SK-N-SH treated with all-trans-retinoic acid at 6 μM for 48 hours (cell line): ENCODE results near the gene MAP3K7.

Experiments used
- ATAC-seq: fragments of 200-7000 bp; cut with Tn5 transposase; 3 replicates; pipeline ENCODE4 v1.9.1; 2020; ENCODE audit warnings: mild to moderate bottlenecking, moderate library complexity
- ARNTL ChIP-seq: fragments of 450-650 bp; formaldehyde crosslinking; IDR thresholded peaks from 2 replicates; pipeline ENCODE4 v1.5.0; 2020; ENCODE audit warnings: low read depth, mild to moderate bottlenecking, moderate library complexity, borderline replicate concordance
- ESRRG ChIP-seq: fragments of 250-450 bp; sonication (Bioruptor Pico); IDR thresholded peaks from 2 replicates; pipeline ENCODE4 v1.6.1; 2021; ENCODE audit warnings: mild to moderate bottlenecking
- GLIS3 ChIP-seq: fragments of 250-450 bp; sonication (Bioruptor Pico); IDR thresholded peaks from 2 replicates; pipeline ENCODE4 v1.5.0; 2020; ENCODE audit warnings: mild to moderate bottlenecking, moderate library complexity
- ISL1 ChIP-seq: fragments of 250-450 bp; sonication (Bioruptor Pico); IDR thresholded peaks from 2 replicates; pipeline ENCODE4 v2.1.2; 2022; ENCODE audit warnings: mild to moderate bottlenecking, moderate library complexity
- PPARA ChIP-seq: fragments of 250-450 bp; sonication (Bioruptor Pico); IDR thresholded peaks from 2 replicates; pipeline ENCODE4 v1.5.0; 2020; ENCODE audit warnings: mild to moderate bottlenecking, borderline replicate concordance
- RARB ChIP-seq: fragments of 250-450 bp; sonication (Bioruptor Pico); IDR thresholded peaks from 2 replicates; pipeline ENCODE4 v1.8.0; 2021; ENCODE audit warnings: mild to moderate bottlenecking, moderate library complexity
- SNAI2 ChIP-seq: fragments of 250-450 bp; sonication (Bioruptor Pico); IDR thresholded peaks from 2 replicates; pipeline ENCODE4 v1.5.0; 2020; ENCODE audit warnings: mild to moderate bottlenecking, moderate library complexity
- TCF4 ChIP-seq: fragments of 250-450 bp; sonication (Bioruptor Pico); IDR thresholded peaks from 2 replicates; pipeline ENCODE4 v1.8.0; 2021; ENCODE audit warnings: mild to moderate bottlenecking, moderate library complexity, borderline replicate concordance
- TOX ChIP-seq: fragments of 250-450 bp; sonication (Bioruptor Pico); IDR thresholded peaks from 2 replicates; pipeline ENCODE4 v1.8.0; 2021; ENCODE audit warnings: mild to moderate bottlenecking, moderate library complexity, borderline replicate concordance
- ZC3H10 ChIP-seq: fragments of 250-450 bp; sonication (Bioruptor Pico); IDR thresholded peaks from 2 replicates; pipeline ENCODE4 v1.5.1; 2021; ENCODE audit warnings: mild to moderate bottlenecking, moderate library complexity
- ZFP3 ChIP-seq: fragments of 250-450 bp; sonication (Bioruptor Pico); IDR thresholded peaks from 2 replicates; pipeline ENCODE4 v1.5.0; 2020; ENCODE audit warnings: mild to moderate bottlenecking, moderate library complexity
- ZFP30 ChIP-seq: fragments of 450-650 bp; formaldehyde crosslinking; IDR thresholded peaks from 2 replicates; pipeline ENCODE4 v1.5.0; 2022; ENCODE audit warnings: mild to moderate bottlenecking, moderate library complexity
- ZNF565 ChIP-seq: fragments of 450-650 bp; formaldehyde crosslinking; conservative IDR thresholded peaks from 2 replicates; pipeline ENCODE4 v1.5.0; 2020; ENCODE audit warnings: low read depth, mild to moderate bottlenecking, moderate library complexity
- ZNF70 ChIP-seq: fragments of 450-650 bp; formaldehyde crosslinking; IDR thresholded peaks from 2 replicates; pipeline ENCODE4 v1.5.0; 2020; ENCODE audit warnings: mild to moderate bottlenecking, moderate library complexity
- ZNF8 ChIP-seq: fragments of 450-650 bp; formaldehyde crosslinking; IDR thresholded peaks from 2 replicates; pipeline ENCODE4 v1.5.0; 2020; ENCODE audit warnings: mild to moderate bottlenecking, moderate library complexity
- TF ChIP-seq, protein P1 (sequence below): fragments of 250-450 bp; sonication (Bioruptor Pico); IDR thresholded peaks from 2 replicates; pipeline ENCODE4 v1.5.1; 2021; ENCODE audit warnings: mild to moderate bottlenecking, moderate library complexity
- TF ChIP-seq, protein P2 (sequence below): fragments of 250-450 bp; sonication (Bioruptor Pico); IDR thresholded peaks from 2 replicates; pipeline ENCODE4 v1.8.0; 2020; ENCODE audit warnings: mild to moderate bottlenecking, moderate library complexity, borderline replicate concordance
- TF ChIP-seq, protein P3 (sequence below): fragments of 250-450 bp; sonication (Bioruptor Pico); IDR thresholded peaks from 2 replicates; pipeline ENCODE4 v1.5.0; 2020; ENCODE audit warnings: mild to moderate bottlenecking, moderate library complexity
- TF ChIP-seq, protein P4 (sequence below): fragments of 250-450 bp; sonication (Bioruptor Pico); IDR thresholded peaks from 2 replicates; pipeline ENCODE4 v1.5.1; 2020; ENCODE audit warnings: low read depth, mild to moderate bottlenecking, moderate library complexity
- TF ChIP-seq, protein P5 (sequence below): fragments of 250-450 bp; sonication (Bioruptor Pico); IDR thresholded peaks from 2 replicates; pipeline ENCODE4 v1.8.0; 2021; ENCODE audit warnings: low read depth, mild to moderate bottlenecking, moderate library complexity, borderline replicate concordance

The MAP3K7 gene

DNA sequence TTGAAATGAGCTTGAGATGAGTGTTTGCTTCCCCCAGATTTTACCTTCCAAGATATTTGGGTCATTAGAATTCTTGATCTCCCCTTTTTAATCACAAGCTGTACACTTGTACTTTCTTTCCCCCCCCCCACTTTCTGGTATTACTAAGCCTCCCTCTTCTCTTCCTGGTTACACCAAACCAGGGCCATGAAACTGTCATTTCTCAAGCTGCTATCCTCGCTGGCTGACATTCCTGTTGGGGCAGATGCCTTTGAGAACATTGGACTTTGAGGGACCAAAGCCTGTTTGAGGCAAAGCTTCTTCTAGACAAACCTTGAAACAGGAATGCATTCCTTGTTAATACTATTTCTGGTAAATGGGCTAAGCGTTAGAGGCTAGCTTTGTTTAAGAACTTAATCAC lies 32.3 kb upstream of the MAP3K7 start:
- TF ChIP-seq TCF4 (no peak), ZNF8 (CRISPR knock-in tag) (no peak), ZNF70 (CRISPR knock-in tag) (no peak), ZNF565 (CRISPR knock-in tag) (no peak), PPARA (CRISPR knock-in tag) (no peak), ZFP3 (CRISPR knock-in tag) (no peak), GLIS3 (CRISPR knock-in tag) (no peak), ARNTL (CRISPR knock-in tag) (no peak), ESRRG (CRISPR knock-in tag) (no peak), RARB (no peak), ZC3H10 (no peak), TOX (CRISPR knock-in tag) (no peak), ISL1 (no peak)
- TF ChIP-seq, protein P1, sequence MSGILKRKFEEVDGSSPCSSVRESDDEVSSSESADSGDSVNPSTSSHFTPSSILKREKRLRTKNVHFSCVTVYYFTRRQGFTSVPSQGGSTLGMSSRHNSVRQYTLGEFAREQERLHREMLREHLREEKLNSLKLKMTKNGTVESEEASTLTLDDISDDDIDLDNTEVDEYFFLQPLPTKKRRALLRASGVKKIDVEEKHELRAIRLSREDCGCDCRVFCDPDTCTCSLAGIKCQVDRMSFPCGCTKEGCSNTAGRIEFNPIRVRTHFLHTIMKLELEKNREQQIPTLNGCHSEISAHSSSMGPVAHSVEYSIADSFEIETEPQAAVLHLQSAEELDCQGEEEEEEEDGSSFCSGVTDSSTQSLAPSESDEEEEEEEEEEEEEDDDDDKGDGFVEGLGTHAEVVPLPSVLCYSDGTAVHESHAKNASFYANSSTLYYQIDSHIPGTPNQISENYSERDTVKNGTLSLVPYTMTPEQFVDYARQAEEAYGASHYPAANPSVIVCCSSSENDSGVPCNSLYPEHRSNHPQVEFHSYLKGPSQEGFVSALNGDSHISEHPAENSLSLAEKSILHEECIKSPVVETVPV, result no peak
- TF ChIP-seq, protein P2, sequence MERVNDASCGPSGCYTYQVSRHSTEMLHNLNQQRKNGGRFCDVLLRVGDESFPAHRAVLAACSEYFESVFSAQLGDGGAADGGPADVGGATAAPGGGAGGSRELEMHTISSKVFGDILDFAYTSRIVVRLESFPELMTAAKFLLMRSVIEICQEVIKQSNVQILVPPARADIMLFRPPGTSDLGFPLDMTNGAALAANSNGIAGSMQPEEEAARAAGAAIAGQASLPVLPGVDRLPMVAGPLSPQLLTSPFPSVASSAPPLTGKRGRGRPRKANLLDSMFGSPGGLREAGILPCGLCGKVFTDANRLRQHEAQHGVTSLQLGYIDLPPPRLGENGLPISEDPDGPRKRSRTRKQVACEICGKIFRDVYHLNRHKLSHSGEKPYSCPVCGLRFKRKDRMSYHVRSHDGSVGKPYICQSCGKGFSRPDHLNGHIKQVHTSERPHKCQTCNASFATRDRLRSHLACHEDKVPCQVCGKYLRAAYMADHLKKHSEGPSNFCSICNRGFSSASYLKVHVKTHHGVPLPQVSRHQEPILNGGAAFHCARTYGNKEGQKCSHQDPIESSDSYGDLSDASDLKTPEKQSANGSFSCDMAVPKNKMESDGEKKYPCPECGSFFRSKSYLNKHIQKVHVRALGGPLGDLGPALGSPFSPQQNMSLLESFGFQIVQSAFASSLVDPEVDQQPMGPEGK (CRISPR knock-in tag), result no peak
- TF ChIP-seq, protein P3, sequence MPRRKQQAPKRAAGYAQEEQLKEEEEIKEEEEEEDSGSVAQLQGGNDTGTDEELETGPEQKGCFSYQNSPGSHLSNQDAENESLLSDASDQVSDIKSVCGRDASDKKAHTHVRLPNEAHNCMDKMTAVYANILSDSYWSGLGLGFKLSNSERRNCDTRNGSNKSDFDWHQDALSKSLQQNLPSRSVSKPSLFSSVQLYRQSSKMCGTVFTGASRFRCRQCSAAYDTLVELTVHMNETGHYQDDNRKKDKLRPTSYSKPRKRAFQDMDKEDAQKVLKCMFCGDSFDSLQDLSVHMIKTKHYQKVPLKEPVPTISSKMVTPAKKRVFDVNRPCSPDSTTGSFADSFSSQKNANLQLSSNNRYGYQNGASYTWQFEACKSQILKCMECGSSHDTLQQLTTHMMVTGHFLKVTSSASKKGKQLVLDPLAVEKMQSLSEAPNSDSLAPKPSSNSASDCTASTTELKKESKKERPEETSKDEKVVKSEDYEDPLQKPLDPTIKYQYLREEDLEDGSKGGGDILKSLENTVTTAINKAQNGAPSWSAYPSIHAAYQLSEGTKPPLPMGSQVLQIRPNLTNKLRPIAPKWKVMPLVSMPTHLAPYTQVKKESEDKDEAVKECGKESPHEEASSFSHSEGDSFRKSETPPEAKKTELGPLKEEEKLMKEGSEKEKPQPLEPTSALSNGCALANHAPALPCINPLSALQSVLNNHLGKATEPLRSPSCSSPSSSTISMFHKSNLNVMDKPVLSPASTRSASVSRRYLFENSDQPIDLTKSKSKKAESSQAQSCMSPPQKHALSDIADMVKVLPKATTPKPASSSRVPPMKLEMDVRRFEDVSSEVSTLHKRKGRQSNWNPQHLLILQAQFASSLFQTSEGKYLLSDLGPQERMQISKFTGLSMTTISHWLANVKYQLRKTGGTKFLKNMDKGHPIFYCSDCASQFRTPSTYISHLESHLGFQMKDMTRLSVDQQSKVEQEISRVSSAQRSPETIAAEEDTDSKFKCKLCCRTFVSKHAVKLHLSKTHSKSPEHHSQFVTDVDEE (CRISPR knock-in tag), result no peak
- TF ChIP-seq, protein P4, sequence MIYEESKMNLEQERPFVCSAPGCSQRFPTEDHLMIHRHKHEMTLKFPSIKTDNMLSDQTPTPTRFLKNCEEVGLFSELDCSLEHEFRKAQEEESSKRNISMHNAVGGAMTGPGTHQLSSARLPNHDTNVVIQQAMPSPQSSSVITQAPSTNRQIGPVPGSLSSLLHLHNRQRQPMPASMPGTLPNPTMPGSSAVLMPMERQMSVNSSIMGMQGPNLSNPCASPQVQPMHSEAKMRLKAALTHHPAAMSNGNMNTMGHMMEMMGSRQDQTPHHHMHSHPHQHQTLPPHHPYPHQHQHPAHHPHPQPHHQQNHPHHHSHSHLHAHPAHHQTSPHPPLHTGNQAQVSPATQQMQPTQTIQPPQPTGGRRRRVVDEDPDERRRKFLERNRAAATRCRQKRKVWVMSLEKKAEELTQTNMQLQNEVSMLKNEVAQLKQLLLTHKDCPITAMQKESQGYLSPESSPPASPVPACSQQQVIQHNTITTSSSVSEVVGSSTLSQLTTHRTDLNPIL, result no peak
- no peak for ATAC-seq

DNA sequence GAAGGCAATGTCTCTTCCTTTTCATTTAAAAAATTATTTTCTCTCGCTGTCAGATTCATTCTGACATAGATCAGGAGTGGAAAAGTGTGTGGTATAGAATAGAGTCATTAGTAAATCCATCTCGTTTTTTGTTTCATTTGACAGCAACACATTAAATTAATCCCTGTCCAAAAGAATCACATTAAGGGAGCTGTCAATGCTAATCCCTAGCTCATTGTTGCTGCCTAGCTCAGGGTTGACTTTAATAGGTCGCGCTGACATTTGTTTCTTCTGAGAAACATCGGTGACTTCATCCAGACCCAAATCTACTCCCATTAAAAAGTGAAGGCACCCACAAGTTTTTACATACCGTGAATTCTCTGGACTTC lies 25.4 kb upstream of the MAP3K7 start:
- TF ChIP-seq, protein P1, result no peak
- TF ChIP-seq, protein P4, result no peak
- TF ChIP-seq ZC3H10, result no peak
- no peak for TF ChIP-seq ZNF70 (CRISPR knock-in tag)
- TF ChIP-seq ARNTL (CRISPR knock-in tag), result no peak
- no peak for TF ChIP-seq ZFP30 (CRISPR knock-in tag)
- TF ChIP-seq SNAI2 (CRISPR knock-in tag), result no peak
- no peak for TF ChIP-seq RARB
- no peak for TF ChIP-seq TOX (CRISPR knock-in tag)
- TF ChIP-seq PPARA (CRISPR knock-in tag), result no peak
- TF ChIP-seq GLIS3 (CRISPR knock-in tag), result no peak
- TF ChIP-seq, protein P3 (CRISPR knock-in tag), result no peak
- TF ChIP-seq, protein P5, sequence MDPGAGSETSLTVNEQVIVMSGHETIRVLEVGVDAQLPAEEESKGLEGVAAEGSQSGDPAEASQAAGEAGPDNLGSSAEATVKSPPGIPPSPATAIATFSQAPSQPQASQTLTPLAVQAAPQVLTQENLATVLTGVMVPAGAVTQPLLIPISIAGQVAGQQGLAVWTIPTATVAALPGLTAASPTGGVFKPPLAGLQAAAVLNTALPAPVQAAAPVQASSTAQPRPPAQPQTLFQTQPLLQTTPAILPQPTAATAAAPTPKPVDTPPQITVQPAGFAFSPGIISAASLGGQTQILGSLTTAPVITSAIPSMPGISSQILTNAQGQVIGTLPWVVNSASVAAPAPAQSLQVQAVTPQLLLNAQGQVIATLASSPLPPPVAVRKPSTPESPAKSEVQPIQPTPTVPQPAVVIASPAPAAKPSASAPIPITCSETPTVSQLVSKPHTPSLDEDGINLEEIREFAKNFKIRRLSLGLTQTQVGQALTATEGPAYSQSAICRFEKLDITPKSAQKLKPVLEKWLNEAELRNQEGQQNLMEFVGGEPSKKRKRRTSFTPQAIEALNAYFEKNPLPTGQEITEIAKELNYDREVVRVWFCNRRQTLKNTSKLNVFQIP (CRISPR knock-in tag), result no peak
- TF ChIP-seq ZNF565 (CRISPR knock-in tag), result no peak
- no peak for TF ChIP-seq ESRRG (CRISPR knock-in tag)
- no peak for TF ChIP-seq ISL1
- TF ChIP-seq, protein P2 (CRISPR knock-in tag), result no peak
- ATAC-seq, result no peak
